Chondrocyte (in vitro differentiated cells): ENCODE data around the gene SLC25A44. TPM values are rescaled to one million over a fixed set of nuclear protein-coding genes. Genes with fewer than 3 reads are reported as not detected.

Experiments used
- DNase-seq: peaks from one replicate; pipeline ENCODE4 v3.0.0; 2021; ENCODE audit warnings: mixed read lengths, low spot score
- H3K27ac Mint-ChIP-seq: one replicate; pipeline ENCODE4 v1.8.0; 2021; ENCODE audit warnings: mild to moderate bottlenecking, moderate library complexity, mixed read lengths; ENCODE audit not compliant: unreplicated experiment
- H3K27me3 Mint-ChIP-seq: 2 replicates; pipeline ENCODE4 v1.8.0; 2021; ENCODE audit warnings: low read depth, mixed read lengths
- H3K36me3 Mint-ChIP-seq: 2 replicates; pipeline ENCODE4 v1.8.0; 2021; ENCODE audit warnings: low read depth, mixed read lengths
- H3K4me1 Mint-ChIP-seq: 2 replicates; pipeline ENCODE4 v1.8.0; 2021; ENCODE audit warnings: low read depth, mild to moderate bottlenecking, mixed read lengths
- H3K4me3 Mint-ChIP-seq: one replicate; pipeline ENCODE4 v1.8.0; 2021; ENCODE audit warnings: mild to moderate bottlenecking, moderate library complexity, mixed read lengths; ENCODE audit not compliant: unreplicated experiment
- H3K9me3 Mint-ChIP-seq: 2 replicates; pipeline ENCODE4 v1.8.0; 2021; ENCODE audit warnings: low read depth, mixed read lengths
- total RNA-seq: library from RNA; stranded (reverse); gene quantifications from 3 replicates; pipeline ENCODE4 v1.2.1, GENCODE V29; 2021
- TF ChIP-seq, protein P1 (sequence below): fragments of 200-600 bp; sonication (generic); IDR thresholded peaks from 2 replicates; pipeline ENCODE4 v1.5.0; 2021; ENCODE audit warnings: antibody characterized with exemption, mild to moderate bottlenecking, moderate library complexity

SLC25A44 gene
- total RNA-seq, 1 donor from 2014 or later, result 13.4 TPM

GRCh38 chr1:156238248-156238647 is 44.3 kb downstream of the SLC25A44 start:
- Mint-ChIP-seq H3K4me1 (peaks cover 18% of the 10 kb centered on the region), H3K27ac (no peak overlapping the region), H3K36me3 (peaks cover 19% of the 10 kb centered on the region), H3K9me3 (no peaks in the 10 kb centered on the region), H3K27me3 (no peaks in the 10 kb centered on the region), H3K4me3 (no peak overlapping the region)
- no peak for DNase-seq
- TF ChIP-seq, protein P1, sequence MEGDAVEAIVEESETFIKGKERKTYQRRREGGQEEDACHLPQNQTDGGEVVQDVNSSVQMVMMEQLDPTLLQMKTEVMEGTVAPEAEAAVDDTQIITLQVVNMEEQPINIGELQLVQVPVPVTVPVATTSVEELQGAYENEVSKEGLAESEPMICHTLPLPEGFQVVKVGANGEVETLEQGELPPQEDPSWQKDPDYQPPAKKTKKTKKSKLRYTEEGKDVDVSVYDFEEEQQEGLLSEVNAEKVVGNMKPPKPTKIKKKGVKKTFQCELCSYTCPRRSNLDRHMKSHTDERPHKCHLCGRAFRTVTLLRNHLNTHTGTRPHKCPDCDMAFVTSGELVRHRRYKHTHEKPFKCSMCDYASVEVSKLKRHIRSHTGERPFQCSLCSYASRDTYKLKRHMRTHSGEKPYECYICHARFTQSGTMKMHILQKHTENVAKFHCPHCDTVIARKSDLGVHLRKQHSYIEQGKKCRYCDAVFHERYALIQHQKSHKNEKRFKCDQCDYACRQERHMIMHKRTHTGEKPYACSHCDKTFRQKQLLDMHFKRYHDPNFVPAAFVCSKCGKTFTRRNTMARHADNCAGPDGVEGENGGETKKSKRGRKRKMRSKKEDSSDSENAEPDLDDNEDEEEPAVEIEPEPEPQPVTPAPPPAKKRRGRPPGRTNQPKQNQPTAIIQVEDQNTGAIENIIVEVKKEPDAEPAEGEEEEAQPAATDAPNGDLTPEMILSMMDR, result no peak

DNA sequence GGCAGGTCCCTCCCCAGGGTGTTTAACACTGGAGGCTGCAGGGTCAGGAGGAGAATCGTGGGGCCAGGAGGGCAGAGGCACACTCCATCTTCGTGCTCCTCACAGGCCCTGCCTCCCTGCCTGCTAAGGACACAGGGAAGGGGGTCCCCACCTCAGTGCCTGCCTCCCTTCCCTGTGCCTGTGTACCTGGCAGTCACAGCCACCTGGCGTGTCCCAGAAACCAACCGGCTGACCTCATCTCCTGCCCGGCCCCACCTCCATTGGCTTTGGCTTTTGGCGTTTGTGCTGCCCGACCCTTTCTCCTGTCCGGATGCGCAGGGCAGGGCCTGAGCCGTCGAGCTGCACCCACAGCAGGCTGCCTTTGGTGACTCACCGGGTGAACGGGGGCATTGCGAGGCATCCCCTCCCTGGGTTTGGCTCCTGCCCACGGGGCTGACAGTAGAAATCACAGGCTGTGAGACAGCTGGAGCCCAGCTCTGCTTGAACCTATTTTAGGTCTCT is 47.5 kb downstream of the SLC25A44 start:
- H3K27me3 Mint-ChIP-seq, result no peaks in the 10 kb centered on the region
- H3K4me3 Mint-ChIP-seq, result no peak overlapping the region
- no peaks in the 10 kb centered on the region for H3K9me3 Mint-ChIP-seq
- H3K36me3 Mint-ChIP-seq, result peaks cover 10% of the 10 kb centered on the region
- peaks cover 13% of the 10 kb centered on the region for H3K4me1 Mint-ChIP-seq
- no peak overlapping the region for H3K27ac Mint-ChIP-seq
- no peak for DNase-seq
- TF ChIP-seq, protein P1, result no peak

GRCh38 chr1:156241926-156242325 is 48.0 kb downstream of the SLC25A44 start, which contains the start of gene BGLAP:
TSS of gene BGLAP (plus strand) at chr1:156242184. CDS start at chr1:156242232, 48 bp downstream.
- H3K36me3 Mint-ChIP-seq, result peaks cover 7% of the 10 kb centered on the region
- no peak within 1 kb of the TSS for H3K27ac Mint-ChIP-seq
- peaks cover 13% of the 10 kb centered on the region for H3K4me1 Mint-ChIP-seq
- no peak for DNase-seq
- no peaks in the 10 kb centered on the region for H3K27me3 Mint-ChIP-seq
- TF ChIP-seq, protein P1, result no peak
- H3K4me3 Mint-ChIP-seq, result no peak within 1 kb of the TSS
- no peaks in the 10 kb centered on the region for H3K9me3 Mint-ChIP-seq

DNA sequence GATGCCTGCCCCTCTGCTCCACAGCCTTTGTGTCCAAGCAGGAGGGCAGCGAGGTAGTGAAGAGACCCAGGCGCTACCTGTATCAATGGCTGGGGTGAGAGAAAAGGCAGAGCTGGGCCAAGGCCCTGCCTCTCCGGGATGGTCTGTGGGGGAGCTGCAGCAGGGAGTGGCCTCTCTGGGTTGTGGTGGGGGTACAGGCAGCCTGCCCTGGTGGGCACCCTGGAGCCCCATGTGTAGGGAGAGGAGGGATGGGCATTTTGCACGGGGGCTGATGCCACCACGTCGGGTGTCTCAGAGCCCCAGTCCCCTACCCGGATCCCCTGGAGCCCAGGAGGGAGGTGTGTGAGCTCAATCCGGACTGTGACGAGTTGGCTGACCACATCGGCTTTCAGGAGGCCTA is 48.8 kb downstream of the SLC25A44 start:
- TF ChIP-seq, protein P1, result no peak
- no peak overlapping the region for H3K4me3 Mint-ChIP-seq
- H3K27ac Mint-ChIP-seq, result no peak overlapping the region
- H3K27me3 Mint-ChIP-seq, result no peaks in the 10 kb centered on the region
- H3K36me3 Mint-ChIP-seq, result peaks cover 4% of the 10 kb centered on the region
- H3K4me1 Mint-ChIP-seq, result peaks cover 13% of the 10 kb centered on the region
- no peak for DNase-seq
- no peaks in the 10 kb centered on the region for H3K9me3 Mint-ChIP-seq

DNA sequence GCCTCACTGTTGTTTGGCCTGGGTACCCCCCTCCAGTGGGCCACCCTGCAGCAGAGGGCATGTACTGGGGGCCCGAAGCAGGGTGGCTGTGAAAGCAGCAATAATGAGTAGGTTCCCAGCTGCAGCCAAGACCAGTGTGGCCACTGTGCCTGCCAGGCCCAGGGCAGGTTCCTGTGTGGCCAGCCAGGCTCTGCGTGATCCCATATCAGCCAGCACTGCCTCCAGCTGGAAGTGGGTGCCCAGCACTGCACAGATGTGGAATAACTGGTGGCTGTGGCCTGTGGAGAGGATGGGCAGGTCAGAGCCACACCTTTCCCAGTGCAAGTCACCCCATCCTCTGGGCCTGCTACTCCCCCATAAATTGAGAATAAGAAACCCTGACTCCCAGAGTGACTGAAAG is 50.2 kb downstream of the SLC25A44 start:
- Mint-ChIP-seq H3K4me3 (no peak overlapping the region), H3K27ac (no peak overlapping the region), H3K27me3 (no peaks in the 10 kb centered on the region), H3K9me3 (no peaks in the 10 kb centered on the region), H3K36me3 (peaks cover 4% of the 10 kb centered on the region), H3K4me1 (peaks cover 13% of the 10 kb centered on the region)
- TF ChIP-seq, protein P1, result no peak
- DNase-seq, result no peak
